Astrocyte of the hippocampus (primary cell): ENCODE data around the gene LKAAEAR1.

ENCODE experiments used
- DNase-seq: peaks from one replicate; pipeline ENCODE4 v3.0.0; 2011; ENCODE audit warnings: low read depth, low spot score

Gene LKAAEAR1

DNA sequence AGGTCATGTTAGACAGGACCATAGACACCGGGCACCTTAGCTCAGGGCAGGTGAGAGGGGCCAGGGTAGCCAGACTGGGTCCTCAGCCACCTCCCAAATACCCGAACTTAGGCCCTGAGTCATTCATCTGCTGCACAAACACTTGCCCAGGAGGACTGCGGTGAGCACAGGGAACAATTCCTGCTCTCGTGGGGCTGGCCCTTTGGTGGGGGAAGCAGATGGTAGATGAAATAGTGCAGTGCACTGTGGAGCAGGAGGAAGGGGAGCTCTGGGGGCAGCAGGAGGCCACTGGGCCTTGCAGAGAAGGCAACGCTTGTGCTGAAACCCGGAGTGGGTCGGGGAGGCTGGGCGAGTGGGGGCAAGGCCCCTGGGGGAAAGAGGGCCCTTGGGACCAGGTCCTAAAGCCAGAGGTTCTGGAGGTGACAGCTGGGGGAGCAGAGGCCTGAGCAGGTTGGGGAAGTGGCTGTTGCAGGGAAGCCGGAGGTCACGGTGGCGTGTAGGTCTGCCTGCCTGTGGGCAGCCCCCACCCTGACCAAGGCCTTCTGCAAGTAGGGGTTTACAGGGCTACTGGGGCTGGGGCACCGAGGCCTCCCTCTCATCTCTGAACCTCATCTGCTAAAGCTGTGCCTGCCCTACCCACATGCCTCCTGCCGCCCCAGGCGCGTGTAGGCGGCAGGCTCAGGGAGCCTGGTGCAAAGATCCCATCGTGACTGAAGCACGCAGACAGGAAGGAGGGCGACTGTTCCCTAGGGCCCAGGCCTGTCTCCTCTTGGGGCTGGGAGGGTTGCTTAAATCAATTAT is 27.8 kb upstream of the LKAAEAR1 start:
- no peak for DNase-seq

DNA sequence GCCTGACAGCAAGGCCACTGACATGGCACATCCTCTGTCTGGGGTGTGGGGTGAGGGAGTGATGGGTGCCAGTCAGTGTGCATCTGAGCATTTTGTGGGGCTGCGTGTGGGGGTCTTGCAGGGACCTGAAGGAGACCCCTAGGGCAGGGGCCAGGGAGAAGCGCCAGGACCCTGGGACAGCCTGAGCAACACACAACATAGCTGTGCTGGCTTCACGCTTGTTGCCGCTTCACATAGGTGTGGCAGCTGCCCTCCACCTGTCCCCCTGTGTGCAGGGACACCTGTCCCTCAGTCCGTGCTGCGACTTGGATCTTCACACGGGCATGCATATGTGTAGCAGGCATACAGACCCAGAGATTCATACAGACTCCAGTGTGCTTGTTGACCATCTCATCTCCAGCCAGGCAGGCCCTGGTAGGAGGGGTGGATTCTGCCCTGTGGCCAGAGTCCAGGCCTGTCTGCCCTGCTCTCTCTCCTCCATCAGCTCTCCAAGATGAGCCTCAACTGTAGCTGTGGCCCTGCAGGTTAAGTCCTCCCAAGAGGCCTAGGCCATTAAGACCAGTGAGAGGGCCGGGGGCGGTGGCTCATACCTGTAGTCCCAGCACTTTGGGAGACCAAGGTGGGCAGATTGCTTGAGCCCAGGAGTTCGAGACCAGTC is 26.3 kb upstream of the LKAAEAR1 start:
- no peak for DNase-seq

GRCh38 chr20:64109831-64110391 is 25.7 kb upstream of the LKAAEAR1 start:
- no peak for DNase-seq

- DNase-seq = no peak
Observed at GRCh38 chr20:64108731-64109681, 24.8 kb upstream of the LKAAEAR1 start.

DNA sequence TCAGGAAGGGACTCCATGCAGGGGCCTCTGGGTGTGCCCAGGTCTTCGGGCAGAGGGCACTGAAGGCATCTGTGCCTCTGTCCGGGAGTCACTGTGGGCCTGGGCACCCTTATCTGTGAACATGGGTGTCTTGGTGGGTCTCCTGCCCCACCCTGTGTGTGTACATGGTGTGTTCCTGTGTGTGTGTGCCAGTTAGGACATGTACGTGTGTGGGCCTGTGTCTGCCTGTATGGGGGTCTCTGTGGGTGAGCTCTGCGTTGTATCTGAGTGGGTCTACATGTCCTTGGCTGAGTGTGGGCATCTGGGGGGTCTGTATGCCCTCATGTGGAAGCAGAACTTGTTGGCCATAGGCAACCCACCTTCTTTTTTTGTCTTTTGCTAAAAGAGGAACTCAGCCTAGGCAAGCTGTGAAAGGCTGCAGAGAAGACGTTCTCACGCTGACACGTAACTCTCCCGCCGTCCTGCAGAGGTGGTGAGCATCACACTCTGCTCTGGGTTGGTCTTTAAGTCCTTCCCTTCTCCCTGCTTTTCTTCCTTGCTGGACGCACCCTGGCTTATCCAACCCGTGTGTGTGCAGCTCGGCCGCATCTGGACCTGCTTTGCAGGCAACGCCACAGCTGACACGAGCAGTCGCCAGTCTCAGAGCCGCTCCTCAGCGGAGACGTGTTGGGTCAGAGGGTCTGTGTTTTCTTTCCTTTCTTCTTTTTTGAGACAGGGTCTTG is 23.7 kb upstream of the LKAAEAR1 start:
- DNase-seq = no peak

DNA sequence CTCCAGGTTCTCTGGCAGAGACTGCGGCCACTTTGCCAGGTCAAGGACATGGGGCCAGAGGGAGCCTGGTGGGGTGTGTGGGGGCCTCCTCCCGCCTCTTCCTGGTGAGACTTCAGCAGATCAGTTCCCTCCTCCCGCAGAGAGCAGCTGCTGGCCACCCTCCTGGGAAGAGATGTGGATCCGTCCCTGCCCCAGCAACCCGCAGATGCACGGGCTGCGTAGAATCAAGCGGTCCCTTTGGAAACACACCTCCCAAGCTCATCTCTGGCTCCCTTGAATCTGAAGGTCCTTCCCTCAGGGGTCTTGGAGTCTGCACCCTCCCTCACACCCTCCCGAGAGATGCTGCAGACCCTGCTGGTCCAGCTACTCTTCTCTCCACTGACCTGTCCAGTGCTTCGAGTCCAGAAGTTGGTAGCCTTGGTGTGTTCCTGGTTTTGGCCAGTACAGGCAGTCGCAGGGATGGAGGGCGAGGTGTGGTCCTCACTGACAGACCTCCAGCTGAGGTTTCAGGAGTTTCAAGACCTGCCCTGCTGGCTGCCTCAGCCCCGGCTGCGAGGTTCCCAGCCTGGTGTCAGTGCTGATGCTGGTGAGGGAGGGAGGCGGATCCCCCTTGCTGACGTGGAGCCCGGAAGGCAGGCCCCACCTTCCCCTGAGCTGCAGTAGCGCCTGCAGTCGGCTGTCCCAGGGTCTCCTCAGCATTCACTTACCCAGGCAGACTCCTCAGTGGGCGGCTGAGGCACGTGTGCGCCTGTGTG is 23.0 kb upstream of the LKAAEAR1 start, which contains the start of gene NPBWR2:
NPBWR2 (minus strand) TSS at position 585 of the 755 bp plus-strand sequence. CDS start 734 bp downstream, outside the sequence.
- no peak for DNase-seq

DNA sequence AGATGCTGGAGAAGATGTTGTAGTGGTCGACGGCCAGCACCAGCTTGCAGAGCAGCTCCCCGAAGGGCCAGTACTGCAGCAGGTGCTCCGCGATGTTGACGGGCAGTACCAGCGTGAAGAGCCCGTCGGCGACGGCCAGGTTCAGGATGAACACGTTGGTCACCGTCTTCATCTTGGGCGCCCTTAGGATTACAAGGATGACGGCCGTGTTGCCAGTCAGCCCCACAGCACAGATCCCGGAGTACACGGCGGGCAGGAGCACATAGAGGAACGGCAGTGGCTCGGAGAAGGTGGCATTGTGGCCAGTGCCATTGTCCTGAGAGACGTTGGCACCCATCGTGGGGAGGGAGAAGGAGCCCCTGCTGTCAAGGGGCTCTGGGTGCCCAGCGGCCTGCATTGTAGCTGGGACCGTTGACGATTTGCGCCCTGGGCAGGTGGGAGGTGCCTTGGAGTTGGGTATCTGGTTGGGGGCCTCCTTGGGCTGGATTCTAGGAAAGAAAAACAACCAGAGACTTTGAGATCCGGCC is 22.3 kb upstream of the LKAAEAR1 start:
- DNase-seq = no peak

GRCh38 chr20:64105846-64106434 is 21.7 kb upstream of the LKAAEAR1 start:
- DNase-seq = no peak

GRCh38 chr20:64104667-64105451 is 20.7 kb upstream of the LKAAEAR1 start:
- DNase-seq = no peak

DNA sequence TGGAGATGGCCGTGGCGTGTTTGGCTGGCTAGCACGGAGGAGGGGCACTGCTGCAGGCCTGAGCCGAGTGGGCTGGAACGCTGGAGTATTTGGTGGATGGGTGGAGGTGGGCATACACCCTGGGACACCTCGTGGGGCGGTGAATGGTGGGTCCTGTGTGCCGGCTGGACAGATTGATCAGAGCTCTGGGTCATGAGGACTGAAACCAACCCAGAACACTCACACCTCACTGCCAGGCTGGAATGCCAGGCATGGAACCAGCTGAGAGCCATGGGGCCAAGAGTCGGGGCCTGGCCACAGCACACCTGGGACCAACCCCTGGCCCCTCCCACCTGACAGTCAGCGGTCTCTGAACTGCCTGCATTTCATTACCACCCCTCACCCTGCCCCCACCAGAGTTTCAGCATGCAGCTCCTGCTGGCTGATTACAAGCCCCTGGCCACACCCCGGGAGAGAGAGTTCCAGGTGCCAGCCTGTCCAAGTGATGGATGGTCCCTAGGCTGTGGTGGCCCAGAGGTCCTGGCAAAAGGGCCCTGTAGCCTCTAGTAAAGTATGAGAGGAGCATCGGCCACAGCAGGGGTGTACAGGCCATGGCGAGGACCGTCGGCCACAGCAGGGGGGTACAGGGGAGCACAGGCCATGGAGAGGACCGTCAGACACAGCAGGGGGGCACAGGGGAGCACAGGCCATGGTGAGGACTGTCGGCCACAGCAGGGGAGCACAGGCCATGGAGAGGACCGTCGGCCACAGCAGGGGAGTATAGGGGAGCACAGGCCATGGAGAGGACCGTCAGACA is 19.9 kb upstream of the LKAAEAR1 start:
- no peak for DNase-seq

GRCh38 chr20:64102647-64103354 is 18.6 kb upstream of the LKAAEAR1 start:
- no peak for DNase-seq

DNA sequence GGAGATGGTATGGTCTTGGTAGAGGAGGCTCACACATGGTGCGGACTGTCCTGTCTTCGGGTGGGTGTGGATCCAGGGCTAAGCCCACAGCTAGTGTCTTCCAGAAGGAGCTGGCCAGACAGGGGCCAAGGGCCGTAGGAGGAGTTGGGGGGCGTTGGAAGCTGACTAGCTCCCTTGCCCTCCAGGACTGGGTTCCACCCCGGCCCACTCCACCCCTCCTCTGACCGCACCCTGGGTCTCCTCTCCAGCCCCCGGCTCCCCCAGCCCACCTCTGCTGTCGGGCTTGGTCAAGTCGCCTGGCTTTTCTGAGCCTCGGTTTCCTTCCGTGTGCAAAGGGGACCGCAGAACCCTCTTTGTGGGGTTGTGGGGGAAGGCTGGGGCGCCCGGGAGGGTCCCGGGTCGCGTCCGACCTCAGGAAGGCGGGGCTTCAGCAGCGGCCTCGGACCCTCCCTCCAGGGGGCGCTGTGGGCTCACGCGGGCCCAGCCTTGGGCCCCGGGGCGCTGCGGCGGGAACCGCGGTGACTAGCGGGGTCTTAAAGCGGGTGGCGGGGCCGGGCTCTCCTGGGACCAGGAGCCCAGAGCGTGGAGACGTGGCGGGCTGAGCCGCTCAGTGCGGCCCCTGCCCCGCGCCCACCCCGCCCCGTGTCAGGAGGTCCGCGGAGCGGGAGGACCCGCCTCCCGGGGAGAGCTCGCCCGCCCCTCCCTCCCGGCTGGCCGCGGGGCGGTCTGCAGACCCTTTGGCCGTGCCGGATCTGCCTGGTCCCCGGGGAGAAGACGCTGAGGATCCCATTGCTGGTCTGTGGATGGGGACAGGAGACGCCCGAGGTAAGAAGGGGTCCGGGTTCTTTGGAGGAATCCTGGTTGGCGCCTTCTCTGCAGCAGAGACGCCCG is 17.8 kb upstream of the LKAAEAR1 start:
- DNase-seq = peak; percentile 46

- no peak for DNase-seq
Observed at GRCh38 chr20:64100946-64101688, 16.9 kb upstream of the LKAAEAR1 start.

- DNase-seq = no peak
Observed at GRCh38 chr20:64100566-64100888, 16.3 kb upstream of the LKAAEAR1 start.

DNA sequence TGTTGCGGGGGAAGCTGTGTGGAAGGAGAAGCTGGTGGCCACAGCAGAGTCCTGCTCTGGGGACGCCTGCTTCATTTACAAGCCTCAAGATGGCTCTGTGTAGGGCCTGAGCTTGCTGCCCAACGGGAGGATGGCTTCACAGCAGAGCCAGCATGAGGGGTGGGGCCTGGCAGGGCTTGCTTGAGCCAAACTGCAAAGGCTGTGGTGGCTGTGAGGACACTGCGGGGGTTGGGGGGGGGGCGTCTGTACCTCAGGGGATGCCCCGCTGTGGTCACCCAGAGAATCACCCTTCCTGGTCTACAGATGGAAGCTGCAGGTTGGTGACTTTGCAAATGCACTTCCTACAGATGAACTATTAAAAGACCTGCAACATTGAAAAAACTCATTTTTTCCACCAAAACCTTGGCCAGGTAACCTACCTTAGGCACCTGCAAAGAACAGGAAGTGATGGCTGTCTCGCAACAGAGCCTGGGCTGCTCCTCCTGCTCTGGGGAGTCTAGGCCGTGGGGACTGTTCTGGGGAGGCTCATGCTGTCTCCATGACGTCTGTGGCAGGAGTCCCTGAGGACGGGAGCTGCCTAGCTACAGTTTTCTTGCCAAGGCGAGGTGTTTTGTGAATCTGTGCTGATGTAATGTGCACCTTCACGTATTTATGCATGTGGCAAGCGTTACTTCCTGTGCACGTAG is 15.8 kb upstream of the LKAAEAR1 start:
- DNase-seq = no peak
